Osteocyte (in vitro differentiated cells): Measurements from ENCODE around the gene SPOUT1. TPM values are rescaled to one million over a fixed set of nuclear protein-coding genes. Genes with fewer than 3 reads are reported as not detected.
"Not testable (repeated sequence)": the region's sequence is repeated elsewhere in the genome, so short reads cannot be mapped to it uniquely, and the experiment has no call there.

Source experiments
- DNase-seq: peaks from one replicate; pipeline ENCODE4 v3.0.0; 2021; ENCODE audit warnings: mixed read lengths; ENCODE audit not compliant: unreplicated experiment; ENCODE audit errors: extremely low spot score
- H3K27ac Mint-ChIP-seq: one replicate; pipeline ENCODE4 v1.8.0; 2021; ENCODE audit warnings: mild to moderate bottlenecking, mixed read lengths; ENCODE audit not compliant: unreplicated experiment
- H3K27me3 Mint-ChIP-seq: one replicate; pipeline ENCODE4 v1.8.0; 2021; ENCODE audit warnings: mixed read lengths; ENCODE audit not compliant: unreplicated experiment
- H3K36me3 Mint-ChIP-seq: one replicate; pipeline ENCODE4 v1.8.0; 2021; ENCODE audit warnings: mixed read lengths; ENCODE audit not compliant: unreplicated experiment
- H3K4me1 Mint-ChIP-seq: one replicate; pipeline ENCODE4 v1.8.0; 2021; ENCODE audit warnings: mixed read lengths; ENCODE audit not compliant: unreplicated experiment
- H3K4me3 Mint-ChIP-seq: one replicate; pipeline ENCODE4 v1.8.0; 2021; ENCODE audit warnings: mild to moderate bottlenecking, moderate library complexity, mixed read lengths; ENCODE audit not compliant: unreplicated experiment
- H3K9me3 Mint-ChIP-seq: one replicate; pipeline ENCODE4 v1.8.0; 2021; ENCODE audit warnings: mixed read lengths; ENCODE audit not compliant: unreplicated experiment
- CTCF ChIP-seq: fragments of 200-600 bp; sonication (generic); IDR thresholded peaks from 2 replicates; pipeline ENCODE4 v1.5.0; 2021; ENCODE audit warnings: antibody characterized with exemption, mild to moderate bottlenecking, moderate library complexity
- long read RNA-seq: library from polyadenylated mRNA; unstranded; transcript quantifications from one replicate; pipeline ENCODE4 v2.0.0, GENCODE V29; 2021
- total RNA-seq: library from RNA; stranded (reverse); gene quantifications from 2 replicates; pipeline ENCODE4 v1.2.1, GENCODE V29; 2021

Gene SPOUT1, protein sequence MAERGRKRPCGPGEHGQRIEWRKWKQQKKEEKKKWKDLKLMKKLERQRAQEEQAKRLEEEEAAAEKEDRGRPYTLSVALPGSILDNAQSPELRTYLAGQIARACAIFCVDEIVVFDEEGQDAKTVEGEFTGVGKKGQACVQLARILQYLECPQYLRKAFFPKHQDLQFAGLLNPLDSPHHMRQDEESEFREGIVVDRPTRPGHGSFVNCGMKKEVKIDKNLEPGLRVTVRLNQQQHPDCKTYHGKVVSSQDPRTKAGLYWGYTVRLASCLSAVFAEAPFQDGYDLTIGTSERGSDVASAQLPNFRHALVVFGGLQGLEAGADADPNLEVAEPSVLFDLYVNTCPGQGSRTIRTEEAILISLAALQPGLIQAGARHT
- 34.8 and 36.7 TPM in 2 replicates for total RNA-seq
- long read RNA-seq, full-length matches to known transcripts = 33 of 44 reads
- long read RNA-seq, partial matches to known transcripts = 1 of 44 reads
- long read RNA-seq, other reads (novel, unspliced or antisense) = 10 of 44 reads

DNA sequence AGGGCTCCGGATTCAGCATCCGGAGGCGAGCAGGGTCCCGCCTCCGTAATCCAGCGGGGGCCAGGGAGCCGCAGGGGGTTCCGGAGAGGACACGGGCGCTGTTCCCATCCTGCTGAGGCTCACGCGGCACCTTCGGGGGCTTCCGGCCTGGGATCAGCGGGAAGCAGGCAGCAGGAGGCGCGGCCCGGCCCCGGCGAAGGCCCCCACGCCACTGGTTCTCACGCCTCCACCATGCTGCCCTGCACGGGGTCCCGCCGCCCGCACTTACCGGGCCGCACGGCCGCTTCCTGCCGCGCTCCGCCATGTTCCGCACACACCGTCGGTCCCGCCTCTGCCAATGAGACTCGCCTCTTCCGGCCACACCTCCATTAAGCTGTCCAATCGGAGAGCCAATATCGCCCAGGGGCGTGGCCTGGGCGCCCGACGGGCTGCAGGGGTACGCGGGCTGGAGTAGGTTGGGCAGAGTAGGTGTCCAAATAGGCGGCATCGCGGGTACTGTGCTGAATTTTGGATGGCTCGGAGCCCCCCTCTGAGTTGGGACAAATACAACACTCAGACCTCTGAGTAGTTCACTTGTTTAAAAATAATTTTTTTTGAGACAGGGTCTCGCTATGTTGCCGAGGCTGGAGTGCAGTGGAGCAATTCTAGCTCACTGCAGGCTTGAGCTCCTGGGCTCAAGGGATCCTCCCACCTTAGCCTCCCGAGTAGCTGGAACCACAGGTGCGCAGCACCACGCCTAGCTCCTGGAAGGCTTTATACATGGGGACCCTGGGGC lies at the start of gene SPOUT1:
Gene SPOUT1, minus strand, starts transcription at position 318 of the 775 bp plus-strand sequence. Its CDS starts 14 bp downstream, at position 304.
- peak; percentile 97 for DNase-seq
- Mint-ChIP-seq H3K4me1 (peaks cover 17% of the 10 kb centered on the region), H3K9me3 (no peaks in the 10 kb centered on the region), H3K27me3 (no peaks in the 10 kb centered on the region), H3K36me3 (peaks cover 7% of the 10 kb centered on the region), H3K27ac (peak within 1 kb of the TSS; percentile 78), H3K4me3 (peak within 1 kb of the TSS; percentile 89)
- TF ChIP-seq CTCF = no peak

- Mint-ChIP-seq H3K9me3 (no peaks in the 10 kb centered on the region), H3K36me3 (no peaks in the 10 kb centered on the region), H3K27me3 (no peaks in the 10 kb centered on the region), H3K4me1 (peaks cover 18% of the 10 kb centered on the region), H3K4me3 (no peak overlapping the region), H3K27ac (no peak overlapping the region)
- TF ChIP-seq CTCF = no peak
- no peak for DNase-seq
These were observed 48.3 kb upstream of the SPOUT1 start for GRCh38 chr9:128877852-128878251.

DNA sequence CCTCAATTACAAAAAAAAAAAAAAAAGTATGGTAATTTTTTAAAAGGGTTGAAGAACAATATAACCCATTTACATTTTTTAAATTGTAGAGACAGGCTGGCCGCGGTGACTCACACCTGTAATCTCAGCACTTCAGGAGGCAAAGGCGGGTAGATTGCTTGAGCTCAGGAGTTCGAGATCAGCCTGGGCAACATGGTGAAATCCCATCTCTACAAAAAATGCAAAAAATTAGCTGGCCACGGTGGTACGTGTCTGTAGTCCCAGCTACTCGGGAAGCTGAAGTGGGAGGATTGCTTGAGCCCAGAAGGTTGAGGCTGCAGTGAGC lies 41.3 kb upstream of the SPOUT1 start:
- DNase-seq, H3K4me3 Mint-ChIP-seq, H3K36me3 Mint-ChIP-seq: not testable (repeated sequence)

GRCh38 chr9:128870128-128870940 lies 40.7 kb upstream of the SPOUT1 start:
- Mint-ChIP-seq H3K4me3 (no peak overlapping the region), H3K9me3 (no peaks in the 10 kb centered on the region), H3K36me3 (no peaks in the 10 kb centered on the region), H3K27ac (peak overlapping the region; percentile 24), H3K27me3 (no peaks in the 10 kb centered on the region), H3K4me1 (peaks cover 7% of the 10 kb centered on the region)
- no peak for DNase-seq
- TF ChIP-seq CTCF = no peak

More for the DNA sequence above, 41.3 kb upstream of the SPOUT1 start:
- H3K9me3 Mint-ChIP-seq, H3K4me1 Mint-ChIP-seq, H3K27me3 Mint-ChIP-seq, H3K27ac Mint-ChIP-seq: not testable (repeated sequence)

DNA sequence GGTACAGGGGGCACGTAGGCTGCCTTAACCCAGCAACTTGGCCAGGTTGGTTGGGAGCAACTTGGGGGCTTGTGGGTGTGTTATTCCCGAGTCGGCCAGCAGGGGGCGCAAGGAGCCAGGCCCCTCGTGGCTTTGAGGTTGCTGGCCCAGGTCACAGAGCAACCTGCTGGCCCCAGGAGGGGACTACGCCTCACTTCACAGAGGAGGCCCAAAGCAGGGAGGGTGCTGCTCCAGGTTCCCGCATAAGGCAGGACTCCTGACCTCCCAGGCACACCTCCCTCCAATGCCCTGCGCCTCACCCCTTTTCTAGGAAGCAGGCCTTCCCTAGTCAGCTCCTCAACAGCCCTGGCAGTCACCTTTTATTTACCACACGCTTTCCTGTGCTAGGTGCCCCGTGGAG lies 34.1 kb upstream of the SPOUT1 start:
- no peaks in the 10 kb centered on the region for H3K4me1 Mint-ChIP-seq
- H3K9me3 Mint-ChIP-seq = no peaks in the 10 kb centered on the region
- no peaks in the 10 kb centered on the region for H3K36me3 Mint-ChIP-seq
- TF ChIP-seq CTCF = peak; percentile 91
- H3K27ac Mint-ChIP-seq = no peak overlapping the region
- no peaks in the 10 kb centered on the region for H3K27me3 Mint-ChIP-seq
- no peak overlapping the region for H3K4me3 Mint-ChIP-seq
- peak; percentile 89 for DNase-seq
